HepG2 (cell line): Measurements from ENCODE around the gene ARID1A. TPM values are rescaled to one million over a fixed set of nuclear protein-coding genes. Genes with fewer than 3 reads are reported as not detected.
A peak's percentile ranks its signal among the peaks of the same experiment; 100 is the strongest.

ENCODE experiments used
- ATF4 ChIP-seq, 2 experiments: fragments of 450-650 bp in 1 of 2; sonication (generic) in 1 of 2; formaldehyde crosslinking; IDR thresholded peaks; 2 replicates each; pipeline versions ENCODE4 v1.5.0 to v1.8.0; 2020 to 2022; ENCODE audit warnings: mild to moderate bottlenecking in 1 of 2, missing genetic modification reagents in 1 of 2
- CC2D1A ChIP-seq: sonication (generic); formaldehyde crosslinking; IDR thresholded peaks from 2 replicates; pipeline ENCODE4 v1.8.1; 2023; ENCODE audit warnings: mild to moderate bottlenecking, missing genetic modification reagents
- FOXO1 ChIP-seq: sonication (generic); formaldehyde crosslinking; IDR thresholded peaks from 2 replicates; pipeline ENCODE4 v1.4.0; 2020; ENCODE audit warnings: missing genetic modification reagents
- HBP1 ChIP-seq: IDR thresholded peaks from 2 replicates; pipeline ENCODE4 v1.6.1; 2016; ENCODE audit warnings: low read depth, control low read depth
- JDP2 ChIP-seq: sonication (generic); formaldehyde crosslinking; IDR thresholded peaks from 2 replicates; pipeline ENCODE4 v1.8.1; 2022; ENCODE audit warnings: missing genetic modification reagents, borderline replicate concordance
- MAF1 ChIP-seq: sonication (generic); formaldehyde crosslinking; IDR thresholded peaks from 2 replicates; pipeline ENCODE4 v1.5.0; 2020; ENCODE audit warnings: missing genetic modification reagents, borderline replicate concordance
- MEF2D ChIP-seq: sonication (generic); formaldehyde crosslinking; IDR thresholded peaks from 2 replicates; pipeline ENCODE4 v1.5.1; 2020; ENCODE audit warnings: mild to moderate bottlenecking, missing genetic modification reagents
- MXD4 ChIP-seq: IDR thresholded peaks from 2 replicates; pipeline ENCODE4 v1.6.1; 2016; ENCODE audit warnings: mild to moderate bottlenecking, missing biosample characterization, missing genetic modification reagents
- NFYB ChIP-seq: sonication (generic); formaldehyde crosslinking; IDR thresholded peaks from 2 replicates; pipeline ENCODE4 v1.4.0; 2020; ENCODE audit warnings: missing genetic modification reagents
- NR1H2 ChIP-seq: sonication (generic); formaldehyde crosslinking; IDR thresholded peaks from 2 replicates; pipeline ENCODE4 v1.8.1; 2022; ENCODE audit warnings: low read depth, missing genetic modification reagents, borderline replicate concordance
- PCBP1 ChIP-seq: fragments of 200-400 bp; formaldehyde crosslinking; IDR thresholded peaks from 2 replicates; pipeline ENCODE4 v1.6.1; 2017; ENCODE audit warnings: mild to moderate bottlenecking, low read depth, low read length, borderline replicate concordance
- RBAK ChIP-seq: sonication (generic); formaldehyde crosslinking; IDR thresholded peaks from 2 replicates; pipeline ENCODE4 v1.5.1; 2020; ENCODE audit warnings: mild to moderate bottlenecking, missing genetic modification reagents
- RORA ChIP-seq: sonication (generic); formaldehyde crosslinking; IDR thresholded peaks from 2 replicates; pipeline ENCODE4 v1.5.0; 2020; ENCODE audit warnings: mild to moderate bottlenecking, missing genetic modification reagents, moderate library complexity
- TEAD3 ChIP-seq: optimal IDR thresholded peaks from 2 replicates; pipeline ENCODE3; 2016; ENCODE audit warnings: borderline replicate concordance
- THAP9 ChIP-seq: sonication (generic); formaldehyde crosslinking; IDR thresholded peaks from 2 replicates; pipeline ENCODE4; 2020; ENCODE audit warnings: missing genetic modification reagents, mild to moderate bottlenecking, borderline replicate concordance
- ZBTB21 ChIP-seq: sonication (generic); formaldehyde crosslinking; IDR thresholded peaks from 2 replicates; pipeline ENCODE4 v1.4.0; 2020; ENCODE audit warnings: missing genetic modification reagents
- ZNF230 ChIP-seq: sonication (generic); formaldehyde crosslinking; IDR thresholded peaks from 2 replicates; pipeline ENCODE4 v1.4.0; 2020; ENCODE audit warnings: mild to moderate bottlenecking, missing genetic modification reagents
- ZNF777 ChIP-seq: sonication (generic); formaldehyde crosslinking; IDR thresholded peaks from 2 replicates; pipeline ENCODE4 v1.4.0; 2020; ENCODE audit warnings: missing genetic modification reagents
- ZNF780A ChIP-seq: sonication (generic); formaldehyde crosslinking; IDR thresholded peaks from 2 replicates; pipeline ENCODE4 v1.8.0; 2022; ENCODE audit warnings: mild to moderate bottlenecking, missing genetic modification reagents, moderate library complexity
- ZXDC ChIP-seq: sonication (generic); formaldehyde crosslinking; IDR thresholded peaks from 2 replicates; pipeline ENCODE4 v1.5.0; 2020; ENCODE audit warnings: mild to moderate bottlenecking, missing genetic modification reagents
- polyA plus RNA-seq, 8 experiments: library from polyadenylated mRNA; depleted of rRNA in 3 of 8; stranded (reverse) in 7 of 8; unstranded in 1 of 8; fragments of >200 nt; fragmentation: Illumina TruSeq in 4 of 8; extraction: Trizol in 4 of 8; gene quantifications; 2 replicates each; pipeline versions ENCODE4 v1.2.1 to v1.2.3, GENCODE V29; 2011 to 2016; ENCODE audit warnings: low read depth in 4 of 8, missing spikeins in 1 of 8, mixed read lengths in 1 of 8; ENCODE audit not compliant: insufficient read depth in 1 of 8
- total RNA-seq, 5 experiments: library from RNA; depleted of rRNA; stranded (reverse); fragments of >200 nt; fragmentation: Illumina TruSeq; extraction: Trizol; gene quantifications; 2 replicates each; pipeline ENCODE4 v1.2.3, GENCODE V29; 2016; ENCODE audit warnings: low read depth in 1 of 5

ARID1A gene
- total and polyA plus RNA-seq, 2 of the 13 experiments (the other 11 are each of a cell fraction or from before 2014, with no cell fraction given): 11.9 to 15.9 TPM

- TF ChIP-seq THAP9: peak; percentile 76; the same call in 1 of the 2 replicates
- TF ChIP-seq ZBTB21 (CRISPR knock-in tag): no peak
- TF ChIP-seq JDP2 (CRISPR knock-in tag): no peak
- TF ChIP-seq RORA (CRISPR knock-in tag): no peak
- no peak for TF ChIP-seq HBP1 (CRISPR knock-in tag)
- TF ChIP-seq TEAD3 (CRISPR knock-in tag): peak; percentile 89
- TF ChIP-seq RBAK: no peak
- TF ChIP-seq PCBP1: peak; percentile 86; the same call in 1 of the 2 replicates
- TF ChIP-seq NFYB (CRISPR knock-in tag): peak; percentile 56
- TF ChIP-seq NR1H2 (CRISPR knock-in tag): no peak
- TF ChIP-seq CC2D1A (CRISPR knock-in tag): no peak
- TF ChIP-seq MEF2D: peak; percentile 46
- TF ChIP-seq FOXO1 (CRISPR knock-in tag): peak; percentile 54; the same call in 1 of the 2 replicates
- peak; percentile 50; the same call in 1 of the 2 replicates for TF ChIP-seq MAF1 (CRISPR knock-in tag)
- TF ChIP-seq ZXDC (CRISPR knock-in tag): no peak; the same call in 1 of the 2 replicates
- TF ChIP-seq ZNF777 (CRISPR knock-in tag): peak; percentile 74
- TF ChIP-seq ZNF230 (CRISPR knock-in tag): no peak; the same call in 1 of the 2 replicates
- peak; percentile 67; the same call in 1 of the 2 replicates for TF ChIP-seq MXD4
- no peak; a peak in 1 of 4 replicates for TF ChIP-seq ATF4 (CRISPR knock-in tag; IDR thresholded peaks at IDR 0.05)
- TF ChIP-seq ZNF780A (CRISPR knock-in tag): no peak
Measured at GRCh38 chr1:26692793-26693490, 2.9 kb upstream of the ARID1A start (continued).
